ENCODE data around the gene NFU1. TPM values are rescaled to one million over a fixed set of nuclear protein-coding genes. Genes with fewer than 3 reads are reported as not detected.
"Not testable (repeated sequence)": the region's sequence is repeated elsewhere in the genome, so short reads cannot be mapped to it uniquely, and the experiment has no call there.

NFU1 gene
- total and polyA plus RNA-seq, 8 donors: 36.2 to 51.6 (median 45.0) TPM

DNA sequence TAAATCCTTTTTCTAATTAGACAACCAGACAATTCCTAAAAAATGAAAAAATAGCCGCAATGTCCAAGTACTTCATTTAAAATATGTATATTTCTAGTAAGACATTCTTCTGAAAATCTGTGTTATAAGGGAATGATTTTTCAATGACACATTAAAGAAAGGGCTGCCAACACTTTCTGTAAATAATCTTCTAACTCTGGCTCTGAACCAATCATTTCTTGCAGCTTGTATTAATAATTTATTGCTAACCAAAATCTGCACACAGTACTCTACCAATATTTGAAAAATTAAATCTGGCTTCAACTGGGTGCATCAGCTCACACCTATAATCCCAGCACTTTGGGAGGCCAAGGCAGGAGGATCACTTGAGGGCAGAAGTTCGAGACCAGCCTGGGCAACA lies 8.3 kb downstream of the NFU1 start:
- no peaks in the 10 kb centered on the region for H3K9me3 ChIP-seq
- intact Hi-C loops (cut with DNase I): no loop called here
- DNase-seq (no peak), ATAC-seq (no peak)
- H3K4me3 ChIP-seq: no peak overlapping the region
- TF ChIP-seq, protein P1, sequence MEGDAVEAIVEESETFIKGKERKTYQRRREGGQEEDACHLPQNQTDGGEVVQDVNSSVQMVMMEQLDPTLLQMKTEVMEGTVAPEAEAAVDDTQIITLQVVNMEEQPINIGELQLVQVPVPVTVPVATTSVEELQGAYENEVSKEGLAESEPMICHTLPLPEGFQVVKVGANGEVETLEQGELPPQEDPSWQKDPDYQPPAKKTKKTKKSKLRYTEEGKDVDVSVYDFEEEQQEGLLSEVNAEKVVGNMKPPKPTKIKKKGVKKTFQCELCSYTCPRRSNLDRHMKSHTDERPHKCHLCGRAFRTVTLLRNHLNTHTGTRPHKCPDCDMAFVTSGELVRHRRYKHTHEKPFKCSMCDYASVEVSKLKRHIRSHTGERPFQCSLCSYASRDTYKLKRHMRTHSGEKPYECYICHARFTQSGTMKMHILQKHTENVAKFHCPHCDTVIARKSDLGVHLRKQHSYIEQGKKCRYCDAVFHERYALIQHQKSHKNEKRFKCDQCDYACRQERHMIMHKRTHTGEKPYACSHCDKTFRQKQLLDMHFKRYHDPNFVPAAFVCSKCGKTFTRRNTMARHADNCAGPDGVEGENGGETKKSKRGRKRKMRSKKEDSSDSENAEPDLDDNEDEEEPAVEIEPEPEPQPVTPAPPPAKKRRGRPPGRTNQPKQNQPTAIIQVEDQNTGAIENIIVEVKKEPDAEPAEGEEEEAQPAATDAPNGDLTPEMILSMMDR (IDR thresholded peaks at IDR 0.05): no peak
- H3K36me3 ChIP-seq: peaks cover 0 to 64% of the 10 kb centered on the region in 2 donors
- H3K4me1 ChIP-seq: peaks cover 0 to 6% of the 10 kb centered on the region in 2 donors
- no peak overlapping the region for H3K27ac ChIP-seq
- H3K27me3 ChIP-seq: no peaks in the 10 kb centered on the region

DNA sequence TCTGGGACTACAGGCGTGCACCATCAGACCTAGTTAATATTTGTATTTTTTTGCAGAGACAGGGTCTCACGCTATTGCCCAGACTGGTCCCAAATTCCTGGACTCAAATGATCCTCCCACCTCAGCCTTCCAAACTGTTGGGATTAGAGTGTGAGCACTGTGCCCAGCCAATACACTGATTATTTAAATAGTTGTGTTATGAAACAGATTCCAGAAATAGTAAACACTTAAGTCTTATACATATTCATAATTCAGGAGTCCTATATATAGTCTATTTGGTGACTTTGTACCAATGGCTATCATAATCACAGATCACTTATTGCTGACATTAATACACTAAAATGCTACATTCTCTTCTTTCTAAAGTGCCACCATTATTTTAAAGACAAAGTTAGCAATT lies 12.8 kb downstream of the NFU1 start:
- no peaks in the 10 kb centered on the region for H3K4me1 ChIP-seq
- intact Hi-C loops (cut with DNase I): no loop called here
- no peaks in the 10 kb centered on the region for H3K27me3 ChIP-seq

DNA sequence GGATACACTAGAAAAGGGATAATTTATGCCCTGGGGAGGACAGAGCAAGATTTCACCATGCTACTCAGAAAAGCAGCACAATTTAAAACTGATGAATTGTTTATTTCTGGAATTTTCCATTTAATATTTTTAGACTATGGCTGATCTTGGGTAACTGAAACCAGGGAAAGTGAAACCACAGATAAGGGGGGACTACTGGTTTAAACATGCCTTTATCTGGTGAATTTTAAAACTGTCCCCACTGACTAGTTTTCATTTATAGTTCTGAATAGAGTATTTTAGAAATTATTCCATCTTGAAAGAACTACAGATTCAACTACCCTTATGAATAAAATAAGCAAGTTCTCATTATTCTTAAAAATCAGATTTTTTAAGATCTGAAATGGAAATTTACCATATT lies 15.0 kb downstream of the NFU1 start:
- intact Hi-C loops (cut with DNase I): no loop called here
- Histone ChIP-seq H3K27ac (no peak overlapping the region), H3K27me3 (no peaks in the 10 kb centered on the region), H3K4me1 (no peaks in the 10 kb centered on the region), H3K36me3 (peaks cover 0 to 73% of the 10 kb centered on the region in 2 donors), H3K9me3 (no peaks in the 10 kb centered on the region), H3K4me3 (no peak overlapping the region)
- ATAC-seq: no peak
- TF ChIP-seq, protein P1 (IDR thresholded peaks at IDR 0.05): no peak
- DNase-seq: no peak

More for the DNA sequence above, 12.8 kb downstream of the NFU1 start:
- H3K27ac ChIP-seq: no peak overlapping the region
- H3K9me3 ChIP-seq: no peaks in the 10 kb centered on the region
- H3K36me3 ChIP-seq: peaks cover 0 to 73% of the 10 kb centered on the region in 2 donors
- no peak overlapping the region for H3K4me3 ChIP-seq
- DNase-seq (no peak), ATAC-seq (no peak)
- TF ChIP-seq, protein P1 (IDR thresholded peaks at IDR 0.05): no peak

DNA sequence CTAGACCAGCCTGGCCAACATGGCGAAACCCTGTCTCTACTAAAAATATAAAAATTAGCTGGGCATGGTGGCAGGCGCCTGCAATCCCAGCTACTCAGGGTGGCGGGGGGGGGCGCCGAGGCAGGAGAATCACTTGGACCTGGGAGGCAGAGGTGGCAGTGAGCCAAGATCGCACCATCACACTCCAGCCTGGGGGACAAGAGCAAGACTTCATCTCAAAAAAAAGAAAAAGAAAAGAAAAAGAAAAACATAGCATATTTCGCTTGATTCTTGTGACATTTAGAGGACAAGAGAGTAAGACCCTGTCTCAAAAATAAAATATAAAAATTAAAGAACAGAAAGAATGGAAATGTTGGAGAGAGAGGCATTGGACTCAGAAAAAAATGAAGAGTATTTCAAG lies 18.1 kb downstream of the NFU1 start:
- H3K4me3 ChIP-seq; ATAC-seq; H3K27ac ChIP-seq; H3K4me1 ChIP-seq; intact Hi-C loops (cut with DNase I); DNase-seq; H3K9me3 ChIP-seq; H3K27me3 ChIP-seq: not testable (repeated sequence)
- peaks cover 0 to 79% of the 10 kb centered on the region in 2 donors for H3K36me3 ChIP-seq

DNA sequence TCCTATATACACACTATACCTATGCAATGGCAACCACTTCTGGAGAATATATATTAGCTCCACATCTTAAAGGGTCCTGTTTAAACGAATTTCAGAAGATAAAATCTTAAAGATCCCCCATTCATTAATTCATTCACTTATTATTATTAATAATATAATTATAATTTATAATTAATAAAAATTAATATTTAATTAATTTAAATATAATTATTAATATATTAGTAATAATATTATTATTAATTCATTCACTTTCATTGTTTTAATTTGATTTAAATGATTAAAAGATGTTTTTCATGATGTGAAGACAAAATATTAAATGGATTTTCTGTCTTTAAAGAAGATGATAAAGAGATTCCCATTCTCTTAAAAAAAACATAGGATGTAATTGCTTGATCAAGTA lies 21.1 kb downstream of the NFU1 start:
- Histone ChIP-seq H3K36me3 (peaks cover 0 to 88% of the 10 kb centered on the region in 2 donors), H3K4me3 (no peak overlapping the region), H3K27me3 (no peaks in the 10 kb centered on the region), H3K27ac (no peak overlapping the region), H3K9me3 (no peaks in the 10 kb centered on the region), H3K4me1 (no peaks in the 10 kb centered on the region)
- TF ChIP-seq, protein P1 (IDR thresholded peaks at IDR 0.05): no peak
- DNase-seq (no peak), ATAC-seq (no peak)
- intact Hi-C loops (cut with DNase I): no loop called here

DNA sequence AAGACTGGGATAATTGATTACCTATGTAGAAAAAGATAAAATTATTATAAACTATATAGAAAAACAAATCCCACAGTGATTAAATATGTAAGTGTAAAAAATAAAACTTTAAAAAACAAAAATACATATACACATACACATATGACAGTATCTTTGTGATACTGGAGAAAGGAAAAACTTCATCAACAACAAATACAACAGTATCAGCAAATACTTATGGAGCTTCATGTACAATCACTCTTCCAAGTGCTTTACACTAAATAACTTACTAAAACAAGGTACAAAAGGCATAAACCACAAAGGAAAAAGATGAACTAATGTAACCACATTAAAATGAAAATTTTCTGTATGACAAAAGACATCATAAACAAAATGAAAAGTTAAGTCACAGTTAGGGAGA lies 26.1 kb downstream of the NFU1 start:
- DNase-seq (no peak), ATAC-seq (no peak)
- TF ChIP-seq, protein P1 (IDR thresholded peaks at IDR 0.05): no peak
- H3K27me3 ChIP-seq: no peaks in the 10 kb centered on the region
- no peaks in the 10 kb centered on the region for H3K4me1 ChIP-seq
- no peak overlapping the region for H3K27ac ChIP-seq
- intact Hi-C loops (cut with DNase I): no loop called here
- peaks cover 0 to 75% of the 10 kb centered on the region in 2 donors for H3K36me3 ChIP-seq
- no peak overlapping the region for H3K4me3 ChIP-seq
- no peaks in the 10 kb centered on the region for H3K9me3 ChIP-seq
